Ishikawa (cell line): ENCODE data around the gene ELAVL3.

ENCODE experiments used
- CREB1 ChIP-seq: IDR thresholded peaks from 2 replicates; pipeline ENCODE4 v1.6.1; 2012; ENCODE audit warnings: low read depth
- EGR1 ChIP-seq: IDR thresholded peaks from 2 replicates; pipeline ENCODE4 v1.6.1; 2012
- EP300 ChIP-seq: IDR thresholded peaks from 2 replicates; pipeline ENCODE4 v1.6.1; 2012; ENCODE audit warnings: borderline replicate concordance
- FOXM1 ChIP-seq: IDR thresholded peaks from 2 replicates; pipeline ENCODE4 v1.6.1; 2012; ENCODE audit warnings: low read depth, borderline replicate concordance

DNA sequence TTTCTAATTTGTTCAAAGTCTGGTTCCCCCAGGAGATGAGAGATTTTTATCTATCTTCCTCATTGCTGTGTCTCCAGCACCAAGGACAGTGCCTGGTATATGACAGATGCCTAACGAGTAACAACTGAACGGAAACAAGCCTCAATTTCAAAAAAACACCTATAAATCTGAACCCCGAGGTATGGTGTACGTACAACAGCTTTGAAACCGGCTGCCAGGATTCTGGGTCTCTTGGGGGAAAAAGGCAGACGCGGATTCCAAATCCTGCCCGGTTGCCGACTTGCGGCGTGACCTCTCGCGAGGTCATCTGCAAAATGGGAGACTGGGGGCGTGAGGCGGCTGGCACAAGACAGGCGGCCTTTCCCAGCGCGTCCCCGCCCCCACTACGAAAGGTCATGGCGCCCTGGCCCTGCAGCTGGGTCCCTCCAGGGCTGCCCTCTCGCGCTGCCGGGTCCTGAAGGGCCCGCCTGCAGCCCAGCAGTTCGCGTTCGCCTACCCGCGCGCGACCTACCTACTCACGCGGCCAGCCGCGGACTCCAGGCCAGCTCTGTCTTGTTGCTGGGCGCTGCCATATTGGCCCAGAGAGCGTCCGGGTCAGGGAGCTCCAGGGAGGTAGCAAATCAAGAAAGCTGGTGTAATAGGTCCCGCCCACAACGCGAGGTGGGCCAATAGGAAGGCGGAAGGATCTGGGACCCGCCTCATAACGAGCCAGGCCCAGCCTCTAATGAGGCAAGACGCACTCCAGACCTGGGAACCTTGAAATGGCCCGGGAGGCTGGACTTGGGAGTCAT is 47.9 kb upstream of the ELAVL3 start, which contains the start of gene ECSIT:
- TF ChIP-seq FOXM1, result no peak; the same call in 1 of the 2 replicates
- peak; percentile 60 for TF ChIP-seq EGR1
- no peak for TF ChIP-seq CREB1
- no peak for TF ChIP-seq EP300
